Smooth muscle cell (in vitro differentiated cells): ENCODE results near the gene ATG7. TPM values are rescaled to one million over a fixed set of nuclear protein-coding genes. Genes with fewer than 3 reads are reported as not detected.

Experiments used
- DNase-seq: peaks from one replicate; lab custom pipeline; 2025; ENCODE audit not compliant: unreplicated experiment; lab: John Stamatoyannopoulos, UW
- H2AFZ ChIP-seq: fragments of 200-600 bp; sonication (generic); 2 replicates; pipeline ENCODE4 v1.6.0; 2016; ENCODE audit warnings: antibody characterized with exemption, low read depth, mild to moderate bottlenecking
- H3F3A ChIP-seq: fragments of 200-600 bp; sonication (generic); 2 replicates; pipeline ENCODE4 v1.6.0; 2017; ENCODE audit warnings: antibody characterized with exemption, low read depth
- H3K27ac ChIP-seq: fragments of 200-600 bp; sonication (generic); 2 replicates; pipeline ENCODE4 v1.5.1; 2016; ENCODE audit warnings: low read depth, mild to moderate bottlenecking
- H3K27me3 ChIP-seq: fragments of 200-600 bp; sonication (generic); 2 replicates; pipeline ENCODE4 v1.6.1; 2016; ENCODE audit warnings: low read depth, mild to moderate bottlenecking
- H3K36me3 ChIP-seq: fragments of 200-600 bp; sonication (generic); 2 replicates; pipeline ENCODE4 v1.5.1; 2016; ENCODE audit warnings: low read depth
- H3K4me1 ChIP-seq: fragments of 200-600 bp; sonication (generic); 2 replicates; pipeline ENCODE4 v1.5.1; 2016; ENCODE audit warnings: low read depth
- H3K4me2 ChIP-seq: fragments of 200-600 bp; sonication (generic); 2 replicates; pipeline ENCODE4 v1.6.0; 2016; ENCODE audit warnings: mild to moderate bottlenecking
- H3K4me3 ChIP-seq: fragments of 200-600 bp; sonication (generic); 2 replicates; pipeline ENCODE4 v1.5.1; 2016; ENCODE audit warnings: mild to moderate bottlenecking
- H3K79me2 ChIP-seq: fragments of 200-600 bp; sonication (generic); 2 replicates; pipeline ENCODE4 v1.6.0; 2016; ENCODE audit warnings: low read depth, mild to moderate bottlenecking
- H3K9ac ChIP-seq: fragments of 200-600 bp; sonication (generic); 2 replicates; pipeline ENCODE4 v1.6.0; 2016; ENCODE audit warnings: low read depth
- H3K9me3 ChIP-seq: fragments of 200-600 bp; sonication (generic); replicated peaks from 2 replicates; pipeline ENCODE4 v1.5.1; 2016; ENCODE audit warnings: low read depth
- H4K20me1 ChIP-seq: fragments of 200-600 bp; sonication (generic); 2 replicates; pipeline ENCODE4 v1.6.0; 2016; ENCODE audit warnings: low read depth
- CTCF ChIP-seq: fragments of 200-600 bp; sonication (generic); IDR thresholded peaks from 2 replicates; pipeline ENCODE4 v1.5.1; 2017; ENCODE audit warnings: borderline replicate concordance, mild to moderate bottlenecking, antibody characterized with exemption; ENCODE audit not compliant: insufficient read depth, poor library complexity, severe bottlenecking
- WGBS: methylation state at CpG from one replicate; pipeline ENCODE4 v1.1.7; 2016; ENCODE audit warnings: low lambda C conversion rate; 5-methylcytosine and 5-hydroxymethylcytosine counted together
- polyA plus RNA-seq: library from polyadenylated mRNA; unstranded; fragments of >200 nt; fragmentation: Nextera tagmentation; extraction: Ambion mirVana; gene quantifications from 2 replicates; pipeline ENCODE4 v1.2.1, GENCODE V29; 2016
- total RNA-seq: library from RNA; depleted of rRNA; stranded (reverse); fragments of >200 nt; gene quantifications from 2 replicates; pipeline ENCODE4 v1.2.3, GENCODE V29; 2014

The ATG7 gene
- total and polyA plus RNA-seq, 2 experiments from 2014 or later, result 19.4 to 40.3 TPM

GRCh38 chr3:11513817-11514135 is 241.6 kb downstream of the ATG7 start:
- no peak for DNase-seq
- no peak for TF ChIP-seq CTCF
- H3K4me1 ChIP-seq, result peaks cover 26% of the 10 kb centered on the region
- peak overlapping the region; percentile 86 for H3K27ac ChIP-seq
- peak overlapping the region; percentile 22 for H3K4me2 ChIP-seq
- H3K4me3 ChIP-seq, result no peak overlapping the region
- H3K27me3 ChIP-seq, result no peaks in the 10 kb centered on the region
- peak overlapping the region; percentile 13 for H3K9ac ChIP-seq
- no peaks in the 10 kb centered on the region for H3K36me3 ChIP-seq
- H3K79me2 ChIP-seq, result no peaks in the 10 kb centered on the region
- no peak overlapping the region for H2AFZ ChIP-seq
- no peaks in the 10 kb centered on the region for H3K9me3 ChIP-seq
- H4K20me1 ChIP-seq, result no peaks in the 10 kb centered on the region
- WGBS, result 73% methylated on average over 2 of the region's 3 CpGs
- peaks cover 28% of the 10 kb centered on the region for H3F3A ChIP-seq

GRCh38 chr3:11514191-11514821 is 242.1 kb downstream of the ATG7 start:
- 17% methylated on average over 7 of the region's 7 CpGs for WGBS
- Histone ChIP-seq H2AFZ (no peak overlapping the region), H3K27ac (peak overlapping the region; percentile 86), H3K4me3 (no peak overlapping the region), H3K79me2 (no peaks in the 10 kb centered on the region), H3K9me3 (no peaks in the 10 kb centered on the region), H3K4me1 (peaks cover 21% of the 10 kb centered on the region), H4K20me1 (no peaks in the 10 kb centered on the region), H3K27me3 (no peaks in the 10 kb centered on the region), H3F3A (peaks cover 27% of the 10 kb centered on the region), H3K36me3 (no peaks in the 10 kb centered on the region), H3K9ac (peak overlapping the region; percentile 13), H3K4me2 (peak overlapping the region; percentile 22)
- DNase-seq, result no peak
- TF ChIP-seq CTCF, result no peak

- Histone ChIP-seq H3K4me1 (peaks cover 7% of the 10 kb centered on the region), H3K79me2 (no peaks in the 10 kb centered on the region), H3K27ac (no peak overlapping the region), H2AFZ (no peak overlapping the region), H3K4me2 (no peak overlapping the region), H4K20me1 (no peaks in the 10 kb centered on the region), H3K27me3 (no peaks in the 10 kb centered on the region), H3K36me3 (no peaks in the 10 kb centered on the region), H3K9me3 (no peaks in the 10 kb centered on the region), H3K4me3 (no peak overlapping the region), H3F3A (peaks cover 17% of the 10 kb centered on the region), H3K9ac (no peak overlapping the region)
- TF ChIP-seq CTCF, result no peak
- no peak for DNase-seq
- 97% methylated on average over 6 of the region's 6 CpGs for WGBS
Measured at GRCh38 chr3:11517601-11518000, 245.4 kb downstream of the ATG7 start.

GRCh38 chr3:11521167-11521566 is 249.0 kb downstream of the ATG7 start:
- Histone ChIP-seq H3K27ac (no peak overlapping the region), H4K20me1 (no peaks in the 10 kb centered on the region), H2AFZ (no peak overlapping the region), H3K27me3 (no peaks in the 10 kb centered on the region), H3K36me3 (no peaks in the 10 kb centered on the region), H3K4me2 (no peak overlapping the region), H3K4me1 (no peaks in the 10 kb centered on the region), H3K79me2 (no peaks in the 10 kb centered on the region), H3F3A (no peaks in the 10 kb centered on the region), H3K9me3 (no peaks in the 10 kb centered on the region), H3K9ac (no peak overlapping the region), H3K4me3 (no peak overlapping the region)
- no peak for DNase-seq
- no peak for TF ChIP-seq CTCF
- WGBS, result 90% methylated on average over 8 of the region's 8 CpGs
